GM10847 (cell line): ENCODE results near the gene PTPN2.

Experiments used
- POLR2A ChIP-seq: IDR thresholded peaks from 2 replicates; pipeline ENCODE4 v1.6.1; 2011; ENCODE audit not compliant: insufficient read length; ENCODE audit errors: extremely low read depth

PTPN2 gene

DNA sequence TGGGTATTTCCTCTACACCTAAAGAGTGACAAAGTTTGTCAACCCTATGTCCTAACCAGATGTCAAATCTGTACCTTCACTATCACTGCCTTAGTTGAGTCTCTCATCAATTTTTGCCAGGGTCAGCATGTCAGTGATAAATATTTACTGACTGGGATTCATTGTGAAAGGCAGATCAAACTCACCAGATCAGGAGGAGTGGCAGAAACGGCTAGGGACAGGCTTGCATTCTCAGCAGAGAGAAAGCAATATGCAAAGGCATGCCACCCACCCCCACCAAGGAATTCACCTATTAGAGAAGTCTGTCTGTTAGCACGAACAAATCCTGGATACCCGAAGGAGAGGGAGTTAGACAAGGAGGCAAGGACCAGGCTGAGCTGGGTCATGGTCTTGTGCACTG lies 62.6 kb downstream of the PTPN2 start:
- no peak for TF ChIP-seq POLR2A

DNA sequence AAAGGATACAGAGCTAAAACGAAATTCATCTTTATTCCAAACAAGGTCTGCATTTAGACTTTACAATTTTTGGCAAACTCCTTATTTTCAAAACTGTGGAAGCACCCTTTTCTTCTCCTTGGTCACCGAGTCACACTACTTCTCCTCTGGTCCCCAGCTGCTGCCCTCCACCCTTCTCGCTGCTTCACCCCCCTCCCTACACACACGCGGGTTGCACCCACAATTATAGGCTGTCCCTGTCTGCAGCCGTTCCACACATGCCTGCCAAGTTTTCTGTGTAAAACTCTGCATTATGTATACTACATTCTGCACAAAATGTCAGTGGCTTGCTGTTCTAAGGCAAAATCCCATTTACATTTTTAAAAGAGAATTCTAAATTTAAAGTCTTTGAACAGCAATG lies 63.5 kb downstream of the PTPN2 start:
- TF ChIP-seq POLR2A, result no peak

DNA sequence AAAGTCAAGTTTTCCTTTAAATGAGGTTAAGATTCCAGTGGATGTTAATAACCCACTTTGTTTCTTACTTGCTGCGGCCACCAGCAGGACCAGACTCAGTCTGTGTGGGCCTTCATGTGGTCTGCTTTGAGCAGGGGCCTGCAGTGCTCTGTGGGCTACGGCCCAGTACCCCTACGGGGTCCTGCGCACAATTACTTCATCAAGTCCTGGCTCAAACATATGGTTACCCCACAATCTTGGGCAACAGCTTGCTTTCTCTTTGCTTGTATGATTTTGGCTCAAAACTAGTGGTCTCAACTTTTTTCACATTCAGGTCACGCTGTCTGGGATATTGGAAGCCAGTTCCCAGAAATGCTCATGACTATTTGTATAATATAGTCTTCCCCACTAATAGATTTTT lies 64.2 kb downstream of the PTPN2 start:
- no peak for TF ChIP-seq POLR2A

- no peak for TF ChIP-seq POLR2A
Observed at GRCh38 chr18:12819322-12819721, 64.7 kb downstream of the PTPN2 start.

- TF ChIP-seq POLR2A, result no peak
Observed at GRCh38 chr18:12818243-12818642, 65.8 kb downstream of the PTPN2 start.

DNA sequence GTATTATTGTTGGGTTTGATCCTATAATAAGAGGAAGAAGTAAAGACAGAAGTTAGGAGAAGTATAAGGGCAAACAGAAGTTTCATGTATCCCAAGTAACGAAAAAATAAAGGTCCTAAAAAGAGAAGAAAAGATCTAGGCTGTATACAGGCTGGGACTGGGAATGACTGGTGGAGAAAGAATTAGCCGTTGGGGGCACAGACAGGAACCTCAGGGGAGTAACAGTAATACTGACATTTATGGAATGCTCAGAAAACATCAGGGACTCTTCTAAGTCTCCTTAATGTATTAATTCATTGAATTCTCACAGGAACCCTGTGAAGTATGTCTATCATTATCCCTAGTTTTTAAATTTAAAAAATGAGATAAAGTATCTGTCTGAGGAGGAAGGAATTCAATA lies 67.6 kb downstream of the PTPN2 start:
- TF ChIP-seq POLR2A, result no peak

GRCh38 chr18:12811191-12811950 lies 72.7 kb downstream of the PTPN2 start:
- TF ChIP-seq POLR2A, result no peak

DNA sequence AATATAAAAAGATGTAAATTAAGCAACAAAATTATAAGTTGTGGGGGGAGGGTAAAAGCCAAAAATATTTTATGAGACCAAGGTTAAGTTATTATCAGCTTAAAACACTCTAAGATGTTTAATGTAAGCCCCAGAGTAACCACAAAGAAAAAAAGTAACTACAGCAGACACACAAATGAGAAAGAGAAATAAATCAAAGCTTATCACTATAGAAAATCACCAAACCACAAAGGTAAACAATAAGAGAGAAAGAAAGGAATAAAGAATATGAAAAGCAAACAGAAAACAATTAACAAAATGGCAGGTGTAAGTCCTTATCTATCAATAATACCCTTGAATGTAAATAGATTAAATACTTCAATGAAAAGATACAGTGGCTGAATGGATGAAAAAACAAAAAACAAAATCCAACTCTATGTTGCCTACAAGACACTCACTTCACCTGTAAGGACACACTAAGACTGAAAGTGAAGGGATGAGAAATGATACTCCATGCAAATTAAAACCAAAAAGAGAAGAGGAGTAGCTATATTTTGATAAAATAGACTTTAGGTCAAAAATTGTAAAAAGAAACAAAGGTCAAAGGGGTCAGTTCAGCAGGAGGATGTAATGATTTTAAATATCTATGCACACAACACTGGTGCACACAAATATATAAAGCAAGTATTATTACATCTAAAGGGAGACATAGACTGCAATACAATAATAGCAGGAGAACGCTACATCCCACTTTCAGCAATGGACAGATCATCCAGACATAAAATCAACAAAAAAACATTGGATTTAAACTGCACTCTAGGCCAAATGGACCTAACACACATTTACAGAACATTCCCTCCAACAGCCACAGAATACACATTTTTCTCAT lies 80.7 kb downstream of the PTPN2 start:
- TF ChIP-seq POLR2A, result no peak

- no peak for TF ChIP-seq POLR2A
Observed at GRCh38 chr18:12802538-12802937, 81.5 kb downstream of the PTPN2 start.

DNA sequence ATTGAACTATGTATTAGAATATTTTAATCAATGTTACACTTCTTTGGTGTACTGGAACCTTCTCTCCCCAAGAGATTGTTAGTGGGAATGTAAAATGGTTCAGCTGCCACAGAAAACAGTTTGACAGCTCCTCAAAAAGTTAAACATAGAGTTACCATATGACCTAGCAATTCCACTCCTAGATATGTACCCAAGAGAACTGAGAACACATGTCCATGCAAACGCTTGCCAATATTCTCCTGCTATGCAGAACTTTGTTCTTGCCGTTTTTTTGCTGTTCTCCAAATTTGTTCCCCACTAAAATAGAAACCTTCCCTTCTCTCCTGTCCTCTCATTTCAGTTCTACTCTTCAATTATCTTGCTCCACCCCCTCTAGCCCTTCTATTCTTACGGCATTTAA lies 87.6 kb downstream of the PTPN2 start:
- TF ChIP-seq POLR2A, result no peak

- TF ChIP-seq POLR2A, result no peak
Observed at GRCh38 chr18:12791610-12792009, 92.4 kb downstream of the PTPN2 start.

DNA sequence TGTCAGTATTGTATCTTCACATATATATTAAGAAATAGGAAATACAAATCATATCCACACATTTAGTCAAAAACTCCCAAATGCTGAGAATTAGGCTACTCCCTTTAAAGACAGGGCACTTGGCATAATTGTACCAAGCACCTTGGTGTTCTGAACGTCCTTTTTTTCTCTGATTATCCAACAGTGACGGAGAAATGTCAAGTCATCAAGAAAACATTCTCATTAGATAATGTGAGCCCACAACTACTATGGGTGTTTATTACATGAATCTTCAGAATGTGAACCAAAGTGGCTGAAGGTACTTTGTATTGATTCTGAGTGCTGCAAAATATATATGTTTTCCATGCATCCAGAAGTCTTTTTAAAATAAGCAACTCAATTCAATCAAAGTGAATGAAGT lies 97.4 kb downstream of the PTPN2 start:
- TF ChIP-seq POLR2A, result no peak

GRCh38 chr18:12783524-12783923 lies 100.5 kb downstream of the PTPN2 start:
- TF ChIP-seq POLR2A, result no peak

DNA sequence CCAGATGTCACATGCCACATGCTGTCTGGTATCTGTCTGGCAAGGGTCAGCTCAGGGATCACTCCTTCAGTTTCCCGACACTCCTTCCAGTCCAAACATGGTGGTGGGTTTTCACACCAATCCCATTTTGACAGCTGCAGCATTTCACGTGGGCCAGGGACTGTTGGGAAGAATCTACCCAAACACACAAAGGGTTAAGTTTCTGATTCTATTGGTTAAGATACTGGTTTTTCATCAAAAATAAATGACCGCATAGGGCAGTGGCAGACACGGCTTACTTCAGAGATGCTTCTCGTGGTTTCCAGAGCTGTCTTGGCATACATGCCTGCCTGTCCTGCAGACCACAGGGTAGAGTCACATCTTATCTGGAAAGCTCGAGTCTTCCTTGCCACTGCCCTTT lies 101.5 kb downstream of the PTPN2 start:
- TF ChIP-seq POLR2A, result no peak

GRCh38 chr18:12779456-12779855 lies 104.6 kb downstream of the PTPN2 start:
- TF ChIP-seq POLR2A, result no peak

GRCh38 chr18:12779043-12779442 lies 105.0 kb downstream of the PTPN2 start:
- no peak for TF ChIP-seq POLR2A
